Medulla oblongata (tissue), 1 donor: ENCODE measurements around the gene HES5.

ENCODE experiments used
- DNase-seq: peaks from one replicate; pipeline ENCODE4 v3.0.0-alpha.2; 2015; ENCODE audit errors: extremely low spot score

Gene HES5

GRCh38 chr1:2546515-2547209, 16.6 kb upstream of the HES5 start:
- peak; percentile 79 for DNase-seq

GRCh38 chr1:2545754-2546514, 15.9 kb upstream of the HES5 start:
- DNase-seq = peak; percentile 85

GRCh38 chr1:2544875-2545640, 15.0 kb upstream of the HES5 start:
- peak; percentile 27 for DNase-seq

DNA sequence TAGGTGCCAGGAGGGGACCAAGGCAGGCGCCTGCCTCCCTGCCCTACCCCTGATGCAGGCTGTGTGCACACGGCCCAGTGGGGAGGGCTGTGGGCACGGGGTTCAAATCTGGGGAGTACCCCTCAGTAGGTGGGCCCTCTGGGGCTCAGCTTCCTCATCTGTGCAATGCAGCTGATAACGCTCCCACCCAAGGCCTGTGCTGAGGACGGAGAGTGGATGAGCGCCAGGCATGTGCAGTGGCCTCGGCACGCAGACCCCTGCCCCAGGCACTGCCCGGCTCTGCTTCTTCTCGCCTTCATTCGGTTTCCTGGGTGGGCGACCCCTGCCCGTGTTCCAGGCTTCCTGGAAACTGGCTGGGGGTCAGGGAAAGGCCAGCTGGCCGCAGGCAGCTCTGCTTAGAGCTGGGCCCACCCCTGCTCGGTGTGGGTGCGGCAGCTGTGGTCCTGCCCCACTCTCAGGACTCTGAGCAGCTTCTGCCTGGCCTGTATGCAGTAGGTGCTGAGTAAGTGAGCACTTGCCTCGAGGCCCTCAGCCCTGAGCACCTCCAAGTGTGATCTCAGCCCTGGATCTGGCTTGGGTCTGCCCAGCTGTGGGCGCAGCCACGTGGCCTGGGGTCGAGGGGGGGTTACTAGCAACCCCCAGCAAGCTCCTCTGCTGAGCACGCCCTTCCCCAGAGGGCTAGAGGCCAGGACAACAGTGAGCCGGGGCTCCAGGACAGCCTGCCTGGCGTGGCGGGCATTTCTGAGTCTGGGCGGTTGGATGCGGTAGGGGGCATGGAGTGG, 14.2 kb upstream of the HES5 start:
- peak; percentile 12 for DNase-seq

GRCh38 chr1:2543543-2544092, 13.6 kb upstream of the HES5 start:
- DNase-seq = peak; percentile 63

DNA sequence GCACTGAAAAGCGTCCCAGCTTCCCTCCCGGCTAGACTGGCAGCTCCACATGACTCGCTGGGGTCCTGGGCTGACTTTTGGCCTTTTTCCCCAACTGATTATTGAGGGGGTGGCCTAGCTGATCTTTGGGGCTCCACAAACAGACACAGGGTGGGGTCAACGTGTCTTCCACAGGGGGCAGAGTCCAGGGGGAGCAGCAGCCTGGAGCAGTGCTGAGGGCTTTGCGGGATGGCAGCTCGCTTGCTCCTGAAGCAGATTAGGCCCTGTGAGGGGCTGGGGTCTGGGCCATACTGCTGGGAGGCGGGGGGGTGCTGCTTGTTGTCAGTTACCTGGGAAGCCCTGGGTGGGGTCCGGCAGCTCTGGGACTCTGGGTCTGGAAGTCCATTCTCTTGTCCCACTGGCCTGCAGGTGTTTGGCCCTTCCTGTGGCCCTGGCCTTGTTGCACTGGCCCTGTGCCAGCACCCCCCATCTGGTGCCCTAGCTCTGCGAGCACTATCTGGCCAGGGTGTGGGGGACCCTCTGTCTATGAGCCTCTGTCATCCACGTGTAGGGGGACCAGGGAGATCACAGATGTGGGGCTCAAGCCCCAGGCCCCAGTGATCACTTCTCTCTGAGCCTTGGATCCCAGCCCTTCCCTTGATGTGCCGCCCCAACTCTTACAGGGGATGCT, 12.3 kb upstream of the HES5 start:
- DNase-seq = no peak

DNA sequence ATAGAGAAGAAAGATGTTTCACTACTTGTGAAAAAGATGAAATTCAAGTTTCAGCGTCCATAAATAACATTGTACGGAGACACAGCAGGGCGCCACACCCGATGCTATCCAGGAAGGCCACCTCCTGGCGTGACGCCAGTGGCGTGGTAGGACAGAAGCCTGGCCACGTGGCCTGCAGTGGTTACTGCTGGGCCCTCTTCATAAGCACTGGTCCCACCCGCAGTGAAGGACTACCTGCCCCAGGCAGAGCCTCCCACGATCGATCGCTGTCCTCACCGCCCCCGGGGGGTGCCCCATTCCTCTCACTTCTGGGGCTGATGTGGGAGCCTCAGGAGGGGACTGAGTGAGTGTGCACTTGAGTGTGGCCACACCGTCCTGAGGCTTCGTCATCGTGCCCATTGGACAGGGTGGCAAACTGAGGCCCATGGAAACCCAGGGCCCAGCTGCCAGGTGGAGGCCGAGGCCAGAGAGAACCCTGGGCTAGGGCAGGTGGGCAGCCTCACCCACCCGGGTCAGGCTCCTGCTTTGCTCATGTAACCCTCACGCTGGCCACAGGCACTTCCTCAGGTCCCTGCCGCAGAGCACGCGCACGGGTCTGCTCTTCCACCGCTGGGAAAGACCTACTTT, 11.7 kb upstream of the HES5 start:
- DNase-seq = no peak

- DNase-seq = no peak
Observed at GRCh38 chr1:2540816-2541492, 10.9 kb upstream of the HES5 start.

DNA sequence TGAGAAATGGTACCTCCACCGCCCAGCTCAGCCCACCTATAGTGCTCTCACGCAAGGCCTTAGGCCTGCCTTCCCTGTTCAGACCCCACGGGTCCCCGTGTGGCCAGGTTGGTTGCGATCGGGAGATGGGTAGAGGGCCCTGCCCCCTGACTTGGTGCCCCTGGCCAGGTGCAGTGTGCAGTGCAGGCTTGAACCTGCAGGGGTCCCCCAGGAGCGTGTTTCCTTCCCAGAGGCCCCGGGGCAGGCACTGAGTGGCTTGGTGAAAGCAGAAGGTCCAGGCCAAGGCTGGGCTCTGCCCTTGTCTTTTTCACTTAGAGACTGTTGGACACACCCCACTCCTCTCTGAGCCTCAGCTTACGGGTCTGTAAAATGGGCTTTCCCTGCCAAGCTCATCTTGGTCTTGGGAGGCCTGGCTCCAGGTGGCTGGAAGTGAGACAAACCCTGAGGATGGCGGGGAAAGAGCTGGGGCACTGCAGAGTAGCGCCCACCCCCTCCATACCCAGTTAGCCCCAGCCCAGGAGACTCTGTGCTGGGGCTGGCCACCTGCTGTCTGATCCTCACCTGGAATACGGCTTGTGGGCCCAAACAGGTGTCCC, 9.3 kb upstream of the HES5 start:
- no peak for DNase-seq

DNA sequence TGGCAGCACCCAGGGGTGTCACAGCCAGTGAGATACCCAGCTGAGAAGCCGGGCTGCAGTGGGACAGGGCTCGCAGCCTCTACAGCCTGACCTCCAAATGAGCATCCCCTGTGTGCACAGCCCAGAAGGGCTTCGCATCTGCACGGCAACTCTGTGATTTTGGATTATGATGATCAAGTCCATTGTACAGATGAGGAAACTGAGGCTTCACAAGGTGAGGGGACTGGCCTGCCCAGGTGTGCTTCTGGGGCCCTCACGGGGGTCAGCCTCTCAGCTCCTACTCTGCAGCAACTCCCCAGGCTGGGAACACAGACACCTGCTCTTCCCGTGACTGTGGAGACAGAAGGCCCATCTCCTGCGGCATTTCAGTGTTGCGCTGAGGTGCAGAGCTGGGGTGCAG, 8.8 kb upstream of the HES5 start:
- no peak for DNase-seq

DNA sequence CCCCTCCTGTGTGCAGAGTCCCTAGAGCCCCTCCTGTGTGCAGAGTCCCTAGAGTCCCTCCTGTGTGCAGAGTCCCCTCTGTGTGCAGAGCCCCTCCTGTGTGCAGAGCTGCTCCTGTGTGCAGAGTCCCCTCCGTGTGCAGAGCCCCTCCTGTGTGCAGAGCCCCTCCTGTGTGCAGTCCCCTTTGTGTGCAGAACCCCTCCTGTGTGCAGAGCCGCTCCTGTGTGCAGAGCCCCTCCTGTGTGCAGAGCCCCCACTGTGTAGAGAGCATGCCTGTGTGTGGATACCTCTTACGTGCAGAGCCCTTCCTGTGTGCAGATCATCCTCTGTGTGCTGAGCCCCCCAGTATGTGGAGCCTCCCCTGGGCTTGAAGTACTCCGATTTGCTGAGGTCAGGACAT, 8.3 kb upstream of the HES5 start:
- DNase-seq = no peak

- DNase-seq = no peak
Observed at GRCh38 chr1:2537784-2538115, 7.7 kb upstream of the HES5 start.

GRCh38 chr1:2535981-2536380, 5.9 kb upstream of the HES5 start:
- DNase-seq = no peak

- DNase-seq = no peak
Observed at GRCh38 chr1:2535455-2535854, 5.4 kb upstream of the HES5 start.

GRCh38 chr1:2534687-2535441, 4.8 kb upstream of the HES5 start:
- no peak for DNase-seq

GRCh38 chr1:2534315-2534686, 4.2 kb upstream of the HES5 start:
- DNase-seq = no peak

- DNase-seq = no peak
Observed at GRCh38 chr1:2533365-2533764, 3.3 kb upstream of the HES5 start.

DNA sequence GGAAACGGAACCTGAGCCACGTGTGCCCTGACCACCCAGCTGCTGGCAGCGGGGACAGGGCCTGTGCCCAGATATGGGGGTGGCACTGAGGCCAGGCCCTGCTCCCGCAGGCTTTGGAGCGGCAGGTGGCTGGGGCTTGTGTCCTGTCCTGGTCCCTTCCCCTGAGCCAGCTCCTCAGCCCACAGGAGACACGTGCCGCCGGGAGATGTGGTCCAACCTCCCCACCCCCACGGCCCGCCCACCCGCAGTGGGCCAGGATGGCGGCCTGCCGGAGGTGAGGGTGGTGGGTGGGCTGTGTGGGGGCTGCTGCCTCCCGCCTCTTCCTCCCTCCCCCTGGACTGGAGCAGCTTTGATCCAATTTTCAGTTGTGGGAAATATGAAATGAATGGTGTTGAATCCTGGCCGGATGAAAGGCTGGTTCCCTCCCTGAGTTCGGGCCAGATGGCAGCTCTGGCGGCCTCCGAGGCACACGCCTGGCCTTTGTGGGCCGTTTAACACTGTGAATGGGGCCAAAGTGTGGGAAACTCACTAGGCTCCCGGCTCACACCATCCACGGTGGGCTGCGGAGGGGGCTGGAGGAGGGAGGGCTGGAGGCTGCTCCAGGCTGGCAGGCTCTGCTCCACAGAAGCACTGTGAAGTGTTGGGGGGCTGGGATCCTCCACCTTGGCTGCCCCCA, 2.6 kb upstream of the HES5 start:
- DNase-seq = no peak
